Measurements from ENCODE around the gene PALM3.

Gene PALM3

GRCh38 chr19:14078411-14078810 lies 16.5 kb upstream of the PALM3 start:
- Histone ChIP-seq H3K27me3 (replicated peaks) (no peaks in the 10 kb centered on the region), H3K36me3 (replicated peaks) (no peaks in the 10 kb centered on the region), H3K27ac (no peak overlapping the region), H3K4me3 (ENCODE audit: low read depth, low read length) (no peak overlapping the region)
- in situ Hi-C loops (cut with HindIII; ENCODE audit: low pct_ligation_motif_present, low sequenced_read_pairs), result no loop called here
- TF ChIP-seq CTCF (IDR thresholded peaks at IDR 0.05; ENCODE audit: low read depth, low read length, missing control alignments), result no peak
- no peak for DNase-seq

DNA sequence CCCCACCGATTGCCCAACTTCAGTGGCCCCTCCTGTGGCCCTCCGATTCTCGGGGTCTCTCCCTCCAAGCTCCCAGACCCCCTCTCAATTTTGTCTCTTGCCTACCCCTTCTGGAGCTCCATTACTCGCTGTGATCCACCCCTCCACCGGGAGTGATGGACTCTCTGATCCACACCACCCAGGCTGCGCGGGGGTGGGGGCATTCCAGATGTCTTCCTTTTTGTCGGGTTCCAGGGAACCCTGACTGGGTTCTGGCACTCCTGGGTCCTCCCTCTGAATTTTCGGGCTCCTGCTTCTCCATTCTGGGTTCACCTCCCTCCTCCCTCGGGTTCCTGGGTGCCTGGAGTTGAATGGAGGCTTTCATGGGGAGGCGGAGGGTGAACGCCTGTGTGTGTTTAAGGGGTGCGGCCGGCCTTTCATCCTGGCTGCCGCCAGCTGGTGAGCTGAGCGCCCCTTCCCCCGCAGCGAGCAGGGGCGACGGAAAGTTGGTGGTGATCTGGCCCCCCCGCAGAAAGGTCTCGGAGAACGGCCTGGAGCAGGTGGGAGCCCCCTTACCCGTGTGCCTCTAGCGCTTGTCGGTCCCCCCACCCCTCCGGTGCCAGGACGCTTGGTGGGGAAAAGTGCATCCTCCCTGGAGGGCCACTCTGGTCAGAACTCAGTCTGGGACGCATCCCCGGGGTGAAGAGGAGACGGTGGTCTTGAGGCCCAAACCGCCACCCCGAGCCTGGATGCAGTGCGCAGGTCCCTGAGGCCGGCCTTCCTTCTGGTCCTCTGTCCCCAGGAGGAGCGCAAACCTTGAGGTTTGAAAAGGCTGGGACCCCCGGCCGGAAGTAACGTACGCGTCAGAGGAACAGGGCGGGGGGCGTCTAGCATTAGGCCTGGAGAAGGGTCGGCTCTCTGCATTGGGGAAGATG lies 12.3 kb upstream of the PALM3 start:
- no peak for TF ChIP-seq CTCF (IDR thresholded peaks at IDR 0.05; ENCODE audit: low read depth, low read length, missing control alignments)
- DNase-seq, result no peak
- in situ Hi-C loops (cut with HindIII; ENCODE audit: low pct_ligation_motif_present, low sequenced_read_pairs), result no loop called here
- Histone ChIP-seq H3K36me3 (replicated peaks) (no peaks in the 10 kb centered on the region), H3K27ac (no peak overlapping the region), H3K27me3 (replicated peaks) (no peaks in the 10 kb centered on the region), H3K4me3 (ENCODE audit: low read depth, low read length) (peak overlapping the region; percentile 63)

DNA sequence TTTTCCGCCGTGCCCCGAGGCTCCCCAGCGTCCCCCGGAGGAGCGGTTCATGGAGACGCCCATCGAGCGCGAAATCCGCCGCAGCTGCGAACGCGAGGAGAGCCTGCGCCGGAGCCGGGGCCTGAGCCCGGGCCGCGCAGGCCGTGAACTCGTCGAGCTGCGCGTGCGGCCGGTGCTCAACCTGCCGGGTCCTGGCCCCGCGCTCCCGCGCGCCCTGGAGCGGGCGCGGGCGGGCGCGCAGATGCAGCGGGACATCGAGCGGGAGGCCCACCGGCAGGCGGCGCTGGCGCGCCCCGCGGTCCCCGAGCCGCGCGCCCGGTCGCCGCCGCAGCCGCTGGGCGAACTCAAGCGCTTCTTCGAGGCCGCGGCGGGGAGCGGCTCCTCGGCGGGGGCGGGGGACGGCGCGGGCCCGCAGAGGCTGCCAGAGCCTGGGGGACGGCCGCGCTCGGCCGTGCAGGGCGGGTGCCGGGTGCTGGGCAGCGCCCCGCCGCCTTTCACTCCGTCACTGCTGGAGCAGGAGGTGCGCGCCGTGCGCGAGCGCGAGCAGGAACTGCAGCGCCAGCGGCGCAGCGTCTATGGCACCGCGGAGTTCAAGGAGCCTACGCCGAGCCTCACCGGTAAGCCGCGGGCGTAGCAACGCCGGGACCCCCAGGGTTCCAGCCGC lies 11.5 kb upstream of the PALM3 start:
- Histone ChIP-seq H3K27ac (no peak overlapping the region), H3K27me3 (replicated peaks) (no peaks in the 10 kb centered on the region), H3K4me3 (ENCODE audit: low read depth, low read length) (peak overlapping the region; percentile 63), H3K36me3 (replicated peaks) (no peaks in the 10 kb centered on the region)
- in situ Hi-C loops (cut with HindIII; ENCODE audit: low pct_ligation_motif_present, low sequenced_read_pairs), result no loop called here
- DNase-seq, result peak; percentile 59
- peak; percentile 21 for TF ChIP-seq CTCF (IDR thresholded peaks at IDR 0.05; ENCODE audit: low read depth, low read length, missing control alignments)

GRCh38 chr19:14072535-14073260 lies 10.8 kb upstream of the PALM3 start, which contains the start of gene MISP3:
MISP3 (plus strand) TSS chr19:14072786; CDS start chr19:14073310, 524 bp downstream.
- no peak for DNase-seq
- no peaks in the 10 kb centered on the region for H3K27me3 ChIP-seq (replicated peaks)
- no peaks in the 10 kb centered on the region for H3K36me3 ChIP-seq (replicated peaks)
- H3K27ac ChIP-seq, result no peak within 1 kb of the TSS
- peak; percentile 16 for TF ChIP-seq CTCF (IDR thresholded peaks at IDR 0.05; ENCODE audit: low read depth, low read length, missing control alignments)
- in situ Hi-C loops (cut with HindIII; ENCODE audit: low pct_ligation_motif_present, low sequenced_read_pairs), result no loop called here
- peak within 1 kb of the TSS; percentile 63 for H3K4me3 ChIP-seq (ENCODE audit: low read depth, low read length)

DNA sequence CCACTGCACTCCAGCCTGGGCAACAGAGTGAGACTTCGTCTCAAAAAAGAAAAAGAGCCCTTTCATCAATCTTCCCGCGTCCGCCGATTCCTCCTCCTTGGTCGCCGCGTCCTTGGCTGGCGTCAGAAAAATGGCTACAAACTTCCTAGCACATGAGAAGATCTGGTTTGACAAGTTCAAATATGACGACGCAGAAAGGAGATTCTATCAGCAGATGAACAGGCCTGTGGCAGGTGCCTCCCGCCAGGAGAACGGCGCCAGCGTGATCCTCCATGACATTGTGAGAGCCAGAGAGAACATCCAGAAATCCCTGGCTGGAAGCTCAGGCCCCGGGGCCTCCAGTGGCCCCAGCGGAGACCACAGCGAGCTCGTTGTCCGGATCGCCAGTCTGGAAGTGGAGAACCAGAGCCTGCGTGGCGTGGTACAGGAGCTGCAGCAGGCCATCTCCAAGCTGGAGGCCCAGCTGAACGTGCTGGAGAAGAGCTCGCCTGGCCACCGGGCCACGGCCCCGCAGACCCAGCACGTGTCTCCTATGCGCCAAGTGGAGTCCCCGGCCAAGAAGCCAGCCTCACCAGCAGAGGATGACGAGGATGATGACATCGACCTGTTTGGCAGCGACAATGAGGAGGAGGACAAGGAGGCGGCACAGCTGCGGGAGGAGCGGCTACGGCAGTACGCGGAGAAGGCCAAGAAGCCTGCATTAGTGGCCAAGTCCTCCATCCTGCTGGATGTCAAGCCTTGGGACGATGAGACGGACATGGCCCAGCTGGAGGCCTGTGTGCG lies 8.6 kb upstream of the PALM3 start:
- no peaks in the 10 kb centered on the region for H3K27me3 ChIP-seq (replicated peaks)
- in situ Hi-C loops (cut with HindIII; ENCODE audit: low pct_ligation_motif_present, low sequenced_read_pairs), result no loop called here
- H3K4me3 ChIP-seq (ENCODE audit: low read depth, low read length), result no peak overlapping the region
- no peak overlapping the region for H3K27ac ChIP-seq
- DNase-seq, result no peak
- no peak for TF ChIP-seq CTCF (IDR thresholded peaks at IDR 0.05; ENCODE audit: low read depth, low read length, missing control alignments)
- no peaks in the 10 kb centered on the region for H3K36me3 ChIP-seq (replicated peaks)

All from brain microvascular endothelial cell (primary cell).